GM18507 (cell line): Measurements from ENCODE around the gene CCDC184.
A peak's percentile ranks its signal among the peaks of the same experiment; 100 is the strongest.
"Not testable (repeated sequence)": the region's sequence is repeated elsewhere in the genome, so short reads cannot be mapped to it uniquely, and the experiment has no call there.

Experiments
- DNase-seq: peaks from one replicate; pipeline ENCODE4 v3.0.0; 2011; ENCODE audit warnings: low read depth; ENCODE audit not compliant: insufficient read length; ENCODE audit errors: extremely low spot score
- FAIRE-seq: peaks from 2 replicates; lab custom pipeline; 2011; peaks lifted over from hg19 to GRCh38; lab: Jason Lieb, UNC

Gene CCDC184

GRCh38 chr12:48183091-48183875, at the start of gene CCDC184:
Gene CCDC184, plus strand, starts transcription at chr12:48183644. Its CDS starts 479 bp downstream, at chr12:48184123.
- FAIRE-seq (peak; percentile 78), DNase-seq (no peak)

- FAIRE-seq (no peak), DNase-seq (no peak)
These were observed 48.4 kb upstream of the CCDC184 start for GRCh38 chr12:48135027-48135426.

- no peak for FAIRE-seq
- no peak for DNase-seq
These were observed 40.4 kb upstream of the CCDC184 start for GRCh38 chr12:48142818-48143674.

GRCh38 chr12:48143898-48144297, 39.5 kb upstream of the CCDC184 start:
- DNase-seq (no peak), FAIRE-seq (no peak)

- FAIRE-seq (no peak), DNase-seq (no peak)
These were observed 37.5 kb upstream of the CCDC184 start for GRCh38 chr12:48145981-48146380.

GRCh38 chr12:48151103-48151771, 32.2 kb upstream of the CCDC184 start:
- FAIRE-seq (no peak), DNase-seq (no peak)

GRCh38 chr12:48155786-48156185, 27.7 kb upstream of the CCDC184 start:
- FAIRE-seq, DNase-seq: not testable (repeated sequence)

GRCh38 chr12:48156652-48157017, 26.8 kb upstream of the CCDC184 start:
- FAIRE-seq (no peak), DNase-seq (no peak)

- FAIRE-seq (peak; percentile 99), DNase-seq (peak; percentile 91)
These were observed 26.2 kb upstream of the CCDC184 start, which contains the start of gene ASB8 for GRCh38 chr12:48157018-48157888. Gene ASB8, minus strand, starts transcription at chr12:48157515. Its CDS starts 4,019 bp downstream, at chr12:48153496.

GRCh38 chr12:48157889-48158370, 25.5 kb upstream of the CCDC184 start:
- no peak for DNase-seq
- no peak for FAIRE-seq

- FAIRE-seq (no peak), DNase-seq (no peak)
These were observed 23.4 kb upstream of the CCDC184 start for GRCh38 chr12:48160046-48160445.

- no peak for DNase-seq
- FAIRE-seq: no peak
These were observed 22.6 kb upstream of the CCDC184 start for GRCh38 chr12:48160807-48161206.

GRCh38 chr12:48163150-48163747, 20.2 kb upstream of the CCDC184 start:
- FAIRE-seq (no peak), DNase-seq (no peak)

GRCh38 chr12:48164451-48164850, 19.0 kb upstream of the CCDC184 start:
- FAIRE-seq (no peak), DNase-seq (no peak)

GRCh38 chr12:48165089-48165981, 18.1 kb upstream of the CCDC184 start:
- DNase-seq (peak; percentile 22), FAIRE-seq (peak; percentile 87)

GRCh38 chr12:48169011-48169410, 14.4 kb upstream of the CCDC184 start:
- DNase-seq: no peak
- no peak for FAIRE-seq

GRCh38 chr12:48175613-48176416, 7.6 kb upstream of the CCDC184 start:
- DNase-seq: no peak
- no peak for FAIRE-seq
